Measurements from ENCODE around the gene HOXA10.

HOXA10 gene

GRCh38 chr7:27152816-27153442 is 21.2 kb downstream of the HOXA10 start:
- Histone ChIP-seq H3K27me3 (ENCODE audit: control insufficient read depth, insufficient read depth, low read length) (peaks cover 100% of the 10 kb centered on the region), H3K27ac (ENCODE audit: low read length) (no peak overlapping the region), H3K36me3 (ENCODE audit: control insufficient read depth, low read depth, low read length) (no peaks in the 10 kb centered on the region), H3K4me3 (ENCODE audit: low read length) (no peak overlapping the region), H3K9ac (ENCODE audit: low read length) (no peak overlapping the region), H3K4me1 (ENCODE audit: control insufficient read depth, low read depth, low read length) (peaks cover 3% of the 10 kb centered on the region), H3K9me3 (ENCODE audit: control insufficient read depth, low read depth, low read length) (no peaks in the 10 kb centered on the region)

GRCh38 chr7:27151931-27152815 is 21.9 kb downstream of the HOXA10 start, which contains the start of gene HOXA3:
Gene HOXA3 (minus strand): TSS chr7:27152583. CDS start chr7:27110640, 41,943 bp downstream.
- H3K36me3 ChIP-seq (ENCODE audit: control insufficient read depth, low read depth, low read length), result no peaks in the 10 kb centered on the region
- H3K9me3 ChIP-seq (ENCODE audit: control insufficient read depth, low read depth, low read length), result no peaks in the 10 kb centered on the region
- peaks cover 3% of the 10 kb centered on the region for H3K4me1 ChIP-seq (ENCODE audit: control insufficient read depth, low read depth, low read length)
- H3K27ac ChIP-seq (ENCODE audit: low read length), result no peak within 1 kb of the TSS
- no peak within 1 kb of the TSS for H3K9ac ChIP-seq (ENCODE audit: low read length)
- no peak within 1 kb of the TSS for H3K4me3 ChIP-seq (ENCODE audit: low read length)
- H3K27me3 ChIP-seq (ENCODE audit: control insufficient read depth, insufficient read depth, low read length), result peaks cover 100% of the 10 kb centered on the region

GRCh38 chr7:27151341-27151930 is 22.7 kb downstream of the HOXA10 start:
- Histone ChIP-seq H3K9ac (ENCODE audit: low read length) (no peak overlapping the region), H3K4me1 (ENCODE audit: control insufficient read depth, low read depth, low read length) (peaks cover 2% of the 10 kb centered on the region), H3K27me3 (ENCODE audit: control insufficient read depth, insufficient read depth, low read length) (peaks cover 100% of the 10 kb centered on the region), H3K4me3 (ENCODE audit: low read length) (peak overlapping the region; percentile 31), H3K9me3 (ENCODE audit: control insufficient read depth, low read depth, low read length) (no peaks in the 10 kb centered on the region), H3K36me3 (ENCODE audit: control insufficient read depth, low read depth, low read length) (no peaks in the 10 kb centered on the region), H3K27ac (ENCODE audit: low read length) (no peak overlapping the region)

- H3K27ac ChIP-seq (ENCODE audit: low read length), result no peak overlapping the region
Measured at GRCh38 chr7:27150568-27151340, 23.4 kb downstream of the HOXA10 start.

GRCh38 chr7:27149842-27150567 is 24.1 kb downstream of the HOXA10 start:
- H3K27me3 ChIP-seq (ENCODE audit: control insufficient read depth, insufficient read depth, low read length), result peaks cover 100% of the 10 kb centered on the region
- H3K9me3 ChIP-seq (ENCODE audit: control insufficient read depth, low read depth, low read length), result no peaks in the 10 kb centered on the region
- no peaks in the 10 kb centered on the region for H3K36me3 ChIP-seq (ENCODE audit: control insufficient read depth, low read depth, low read length)
- no peak overlapping the region for H3K27ac ChIP-seq (ENCODE audit: low read length)
- H3K9ac ChIP-seq (ENCODE audit: low read length), result no peak overlapping the region
- H3K4me3 ChIP-seq (ENCODE audit: low read length), result no peak overlapping the region
- H3K4me1 ChIP-seq (ENCODE audit: control insufficient read depth, low read depth, low read length), result no peaks in the 10 kb centered on the region

More at GRCh38 chr7:27150568-27151340, 23.4 kb downstream of the HOXA10 start:
- Histone ChIP-seq H3K4me1 (ENCODE audit: control insufficient read depth, low read depth, low read length) (no peaks in the 10 kb centered on the region), H3K9me3 (ENCODE audit: control insufficient read depth, low read depth, low read length) (no peaks in the 10 kb centered on the region), H3K4me3 (ENCODE audit: low read length) (peak overlapping the region; percentile 31), H3K27me3 (ENCODE audit: control insufficient read depth, insufficient read depth, low read length) (peaks cover 100% of the 10 kb centered on the region), H3K9ac (ENCODE audit: low read length) (no peak overlapping the region), H3K36me3 (ENCODE audit: control insufficient read depth, low read depth, low read length) (no peaks in the 10 kb centered on the region)

- Histone ChIP-seq H3K36me3 (ENCODE audit: control insufficient read depth, low read depth, low read length) (no peaks in the 10 kb centered on the region), H3K9me3 (ENCODE audit: control insufficient read depth, low read depth, low read length) (no peaks in the 10 kb centered on the region), H3K27ac (ENCODE audit: low read length) (no peak overlapping the region), H3K4me3 (ENCODE audit: low read length) (no peak overlapping the region), H3K27me3 (ENCODE audit: control insufficient read depth, insufficient read depth, low read length) (peaks cover 100% of the 10 kb centered on the region), H3K9ac (ENCODE audit: low read length) (no peak overlapping the region), H3K4me1 (ENCODE audit: control insufficient read depth, low read depth, low read length) (no peaks in the 10 kb centered on the region)
Measured at GRCh38 chr7:27148756-27149641, 25.1 kb downstream of the HOXA10 start.

GRCh38 chr7:27148031-27148755 is 25.9 kb downstream of the HOXA10 start:
- peaks cover 100% of the 10 kb centered on the region for H3K27me3 ChIP-seq (ENCODE audit: control insufficient read depth, insufficient read depth, low read length)
- no peaks in the 10 kb centered on the region for H3K36me3 ChIP-seq (ENCODE audit: control insufficient read depth, low read depth, low read length)
- H3K9me3 ChIP-seq (ENCODE audit: control insufficient read depth, low read depth, low read length), result no peaks in the 10 kb centered on the region
- H3K4me3 ChIP-seq (ENCODE audit: low read length), result no peak overlapping the region
- no peak overlapping the region for H3K27ac ChIP-seq (ENCODE audit: low read length)
- H3K9ac ChIP-seq (ENCODE audit: low read length), result peak overlapping the region; percentile 5
- no peaks in the 10 kb centered on the region for H3K4me1 ChIP-seq (ENCODE audit: control insufficient read depth, low read depth, low read length)

GRCh38 chr7:27147199-27148030 is 26.7 kb downstream of the HOXA10 start, which contains the start of gene HOXA6:
Gene HOXA6 (minus strand): TSS chr7:27147774. CDS start chr7:27147749, 25 bp downstream.
- peaks cover 100% of the 10 kb centered on the region for H3K27me3 ChIP-seq (ENCODE audit: control insufficient read depth, insufficient read depth, low read length)
- no peaks in the 10 kb centered on the region for H3K9me3 ChIP-seq (ENCODE audit: control insufficient read depth, low read depth, low read length)
- no peaks in the 10 kb centered on the region for H3K36me3 ChIP-seq (ENCODE audit: control insufficient read depth, low read depth, low read length)
- no peaks in the 10 kb centered on the region for H3K4me1 ChIP-seq (ENCODE audit: control insufficient read depth, low read depth, low read length)
- H3K9ac ChIP-seq (ENCODE audit: low read length), result peak within 1 kb of the TSS; percentile 5
- H3K27ac ChIP-seq (ENCODE audit: low read length), result no peak within 1 kb of the TSS
- peak within 1 kb of the TSS; percentile 4 for H3K4me3 ChIP-seq (ENCODE audit: low read length)

GRCh38 chr7:27146491-27147198 is 27.5 kb downstream of the HOXA10 start:
- Histone ChIP-seq H3K9me3 (ENCODE audit: control insufficient read depth, low read depth, low read length) (peaks cover under 1% of the 10 kb centered on the region), H3K9ac (ENCODE audit: low read length) (no peak overlapping the region), H3K4me3 (ENCODE audit: low read length) (no peak overlapping the region), H3K27ac (ENCODE audit: low read length) (no peak overlapping the region), H3K36me3 (ENCODE audit: control insufficient read depth, low read depth, low read length) (no peaks in the 10 kb centered on the region), H3K27me3 (ENCODE audit: control insufficient read depth, insufficient read depth, low read length) (peaks cover 100% of the 10 kb centered on the region), H3K4me1 (ENCODE audit: control insufficient read depth, low read depth, low read length) (peaks cover 2% of the 10 kb centered on the region)

All from iPS-18a (cell line).